GM12875 (cell line): ENCODE measurements around the gene ZMAT2.

Experiments
- H3K4me3 ChIP-seq: one replicate; pipeline ENCODE4 v1.5.1; 2011; ENCODE audit warnings: low read depth, low read length, control low read depth
- CTCF ChIP-seq: IDR thresholded peaks from 2 replicates; pipeline ENCODE4 v1.5.1; 2011; ENCODE audit warnings: low read depth, mild to moderate bottlenecking, control low read depth, inconsistent platforms, low read length, moderate library complexity, borderline replicate concordance; ENCODE audit not compliant: insufficient read depth

ZMAT2 gene

DNA sequence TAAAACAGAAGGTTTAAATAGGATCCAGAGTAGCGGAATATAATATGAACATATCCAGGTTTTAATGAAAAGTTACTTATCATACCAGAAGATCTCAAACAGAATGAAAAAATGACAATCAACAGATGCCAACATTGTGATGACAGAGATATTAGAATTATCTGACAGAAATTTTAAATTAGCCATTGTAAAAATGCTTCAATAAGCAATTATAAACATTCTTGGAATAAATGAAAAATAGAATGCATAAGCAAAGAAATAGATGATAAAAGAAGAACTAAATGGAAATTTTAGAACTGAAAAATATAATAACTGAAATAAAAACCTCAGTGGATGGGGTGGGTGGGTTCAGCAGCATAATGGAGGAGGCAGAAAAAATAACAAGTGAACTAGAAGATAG lies 37.2 kb downstream of the ZMAT2 start:
- no peak overlapping the region for H3K4me3 ChIP-seq
- TF ChIP-seq CTCF, result no peak

GRCh38 chr5:140741967-140742366 lies 41.7 kb downstream of the ZMAT2 start:
- no peak overlapping the region for H3K4me3 ChIP-seq
- no peak for TF ChIP-seq CTCF

DNA sequence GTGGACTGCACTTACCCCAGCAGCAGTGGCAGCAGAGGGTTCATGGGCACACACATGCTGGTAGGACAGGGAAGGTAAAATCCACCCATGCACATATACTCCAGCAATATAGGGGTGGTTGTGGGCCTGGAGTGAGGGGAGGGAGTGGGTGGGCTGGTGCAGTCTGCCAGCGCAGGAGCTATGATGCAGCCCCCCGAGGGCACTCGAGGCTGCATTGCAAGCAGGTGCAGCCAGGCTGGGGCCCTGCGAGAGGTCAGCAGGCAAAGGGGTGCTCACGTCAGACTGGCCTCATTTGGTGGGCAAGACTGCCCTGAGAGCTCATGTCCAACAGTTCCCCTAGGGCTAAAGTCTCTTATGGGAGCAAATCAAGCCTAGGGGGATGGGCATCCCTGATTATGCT lies 53.3 kb downstream of the ZMAT2 start:
- H3K4me3 ChIP-seq, result no peak overlapping the region
- no peak for TF ChIP-seq CTCF
